ENCODE data around the gene FOLR2. TPM values are rescaled to one million over a fixed set of nuclear protein-coding genes. Genes with fewer than 3 reads are reported as not detected.

The FOLR2 gene
- total RNA-seq, 4 donors from 2014 or later = 5.3 to 28.6 (median 9.7) TPM

GRCh38 chr11:72234514-72234830, 17.9 kb downstream of the FOLR2 start:
- no peak overlapping the region for H3K27ac ChIP-seq
- no peak overlapping the region for H3K4me3 ChIP-seq (replicated peaks in 1 of 3)
- H3K9me3 ChIP-seq = no peaks in the 10 kb centered on the region
- DNase-seq = no peak
- 74 to 82% methylated on average over 3 of the region's 3 CpGs for WGBS, 2 donors
- peaks cover 14 to 17% of the 10 kb centered on the region in 2 donors for H3K4me1 ChIP-seq
- TF ChIP-seq POLR2A (IDR thresholded peaks at IDR 0.05) = no peak
- TF ChIP-seq, protein P1, sequence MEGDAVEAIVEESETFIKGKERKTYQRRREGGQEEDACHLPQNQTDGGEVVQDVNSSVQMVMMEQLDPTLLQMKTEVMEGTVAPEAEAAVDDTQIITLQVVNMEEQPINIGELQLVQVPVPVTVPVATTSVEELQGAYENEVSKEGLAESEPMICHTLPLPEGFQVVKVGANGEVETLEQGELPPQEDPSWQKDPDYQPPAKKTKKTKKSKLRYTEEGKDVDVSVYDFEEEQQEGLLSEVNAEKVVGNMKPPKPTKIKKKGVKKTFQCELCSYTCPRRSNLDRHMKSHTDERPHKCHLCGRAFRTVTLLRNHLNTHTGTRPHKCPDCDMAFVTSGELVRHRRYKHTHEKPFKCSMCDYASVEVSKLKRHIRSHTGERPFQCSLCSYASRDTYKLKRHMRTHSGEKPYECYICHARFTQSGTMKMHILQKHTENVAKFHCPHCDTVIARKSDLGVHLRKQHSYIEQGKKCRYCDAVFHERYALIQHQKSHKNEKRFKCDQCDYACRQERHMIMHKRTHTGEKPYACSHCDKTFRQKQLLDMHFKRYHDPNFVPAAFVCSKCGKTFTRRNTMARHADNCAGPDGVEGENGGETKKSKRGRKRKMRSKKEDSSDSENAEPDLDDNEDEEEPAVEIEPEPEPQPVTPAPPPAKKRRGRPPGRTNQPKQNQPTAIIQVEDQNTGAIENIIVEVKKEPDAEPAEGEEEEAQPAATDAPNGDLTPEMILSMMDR (IDR thresholded peaks at IDR 0.05) = no peak
- intact Hi-C loops (cut with DNase I) = loop anchor here (10.0 kb wide), 1 partner anchor 190 kb away; no protein-coding TSS in a partner anchor
- H3K36me3 ChIP-seq = peaks cover 66 to 76% of the 10 kb centered on the region in 2 donors
- no peaks in the 10 kb centered on the region for H3K27me3 ChIP-seq

GRCh38 chr11:72234920-72235319, 18.3 kb downstream of the FOLR2 start:
- DNase-seq = no peak
- Histone ChIP-seq H3K27me3 (no peaks in the 10 kb centered on the region), H3K9me3 (no peaks in the 10 kb centered on the region), H3K27ac (no peak overlapping the region), H3K36me3 (peaks cover 61 to 71% of the 10 kb centered on the region in 2 donors), H3K4me3 (replicated peaks in 1 of 3) (no peak overlapping the region), H3K4me1 (peaks cover 15 to 21% of the 10 kb centered on the region in 2 donors)
- intact Hi-C loops (cut with DNase I) = loop anchor here (10.0 kb wide), 1 partner anchor 190 kb away; no protein-coding TSS in a partner anchor
- 93 to 97% methylated on average over 4 of the region's 4 CpGs for WGBS, 2 donors
- TF ChIP-seq POLR2A (IDR thresholded peaks at IDR 0.05) = no peak
- TF ChIP-seq, protein P1 (IDR thresholded peaks at IDR 0.05) = no peak

GRCh38 chr11:72235351-72236057, 18.9 kb downstream of the FOLR2 start:
- H3K27me3 ChIP-seq = no peaks in the 10 kb centered on the region
- intact Hi-C loops (cut with DNase I) = loop anchor here (10.0 kb wide), 1 partner anchor 189 kb away; no protein-coding TSS in a partner anchor
- H3K9me3 ChIP-seq = no peaks in the 10 kb centered on the region
- no peak for DNase-seq
- H3K4me3 ChIP-seq (replicated peaks in 1 of 3) = no peak overlapping the region
- no peak overlapping the region for H3K27ac ChIP-seq
- 91% methylated on average over 14 to 17 of the region's 17 CpGs for WGBS, 2 donors
- peaks cover 55 to 65% of the 10 kb centered on the region in 2 donors for H3K36me3 ChIP-seq
- TF ChIP-seq, protein P1 (IDR thresholded peaks at IDR 0.05) = no peak
- no peak for TF ChIP-seq POLR2A (IDR thresholded peaks at IDR 0.05)
- peaks cover 21 to 27% of the 10 kb centered on the region in 2 donors for H3K4me1 ChIP-seq

DNA sequence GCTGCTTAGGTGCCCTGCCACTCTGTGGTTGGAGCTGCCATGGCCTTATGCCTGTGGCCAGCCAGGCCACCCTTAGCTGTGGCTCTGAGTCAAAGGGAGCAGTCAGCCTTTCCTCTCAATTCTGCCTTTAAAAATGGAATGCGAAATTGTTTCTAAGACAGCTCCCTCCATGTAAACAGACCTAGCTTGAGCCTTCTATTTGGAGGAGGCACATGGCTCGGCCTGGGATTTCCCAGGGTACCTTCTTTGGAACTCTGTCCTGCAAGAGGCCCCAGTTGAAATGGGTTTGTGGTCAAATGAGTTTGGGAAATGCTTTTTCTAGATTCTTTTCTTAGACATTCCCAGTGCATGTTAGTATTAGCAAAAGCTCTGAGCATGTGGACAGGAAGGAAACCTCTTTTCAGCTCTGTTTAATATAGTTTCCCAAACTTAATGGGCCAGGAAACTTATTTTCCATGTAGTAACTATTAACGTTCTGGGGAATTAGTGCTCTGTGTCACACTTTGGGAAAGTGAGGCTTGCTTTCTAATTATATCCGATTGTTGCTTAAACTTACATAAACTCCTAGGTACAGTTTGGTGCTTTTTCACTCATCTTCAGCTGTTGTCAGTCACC, 19.6 kb downstream of the FOLR2 start:
- Histone ChIP-seq H3K4me3 (replicated peaks in 1 of 3) (no peak overlapping the region), H3K9me3 (no peaks in the 10 kb centered on the region), H3K36me3 (peaks cover 48 to 58% of the 10 kb centered on the region in 2 donors), H3K4me1 (peaks cover 24 to 30% of the 10 kb centered on the region in 2 donors), H3K27me3 (no peaks in the 10 kb centered on the region), H3K27ac (no peak overlapping the region)
- no peak for DNase-seq
- intact Hi-C loops (cut with DNase I) = loop anchor here (10.0 kb wide), 1 partner anchor 189 kb away; no protein-coding TSS in a partner anchor
- TF ChIP-seq, protein P1 (IDR thresholded peaks at IDR 0.05) = no peak
- TF ChIP-seq POLR2A (IDR thresholded peaks at IDR 0.05) = no peak
- 67 to 73% methylated on average over 4 of the region's 4 CpGs for WGBS, 2 donors

- peaks cover 44 to 53% of the 10 kb centered on the region in 2 donors for H3K36me3 ChIP-seq
These were observed 20.1 kb downstream of the FOLR2 start for GRCh38 chr11:72236774-72237111.

More at GRCh38 chr11:72236774-72237111, 20.1 kb downstream of the FOLR2 start:
- intact Hi-C loops (cut with DNase I) = loop anchor here (10.0 kb wide), 1 partner anchor 188 kb away; no protein-coding TSS in a partner anchor
- H3K4me3 ChIP-seq (replicated peaks in 1 of 3) = no peak overlapping the region
- H3K9me3 ChIP-seq = no peaks in the 10 kb centered on the region
- WGBS, 2 donors = 97 to 100% methylated on average over 2 of the region's 2 CpGs
- no peaks in the 10 kb centered on the region for H3K27me3 ChIP-seq
- TF ChIP-seq POLR2A (IDR thresholded peaks at IDR 0.05) = no peak
- TF ChIP-seq, protein P1 (IDR thresholded peaks at IDR 0.05) = no peak
- peaks cover 24 to 30% of the 10 kb centered on the region in 2 donors for H3K4me1 ChIP-seq
- no peak overlapping the region for H3K27ac ChIP-seq
- no peak for DNase-seq

Measured in thyroid gland (tissue), 4 donors.